Gastrocnemius medialis (tissue), 4 donors: ENCODE results near the gene VSIG10L2. TPM values are rescaled to one million over a fixed set of nuclear protein-coding genes. Genes with fewer than 3 reads are reported as not detected.
A peak's percentile ranks its signal among the peaks of the same experiment; 100 is the strongest.

Experiments used
- ATAC-seq, 2 donors: fragments of 150-250 bp; one replicate each; pipeline ENCODE4 v1.9.1; 2016
- DNase-seq, 2 donors: peaks; one replicate each; pipeline ENCODE4 v3.0.0-alpha.2; 2019
- H3K27ac ChIP-seq, 4 donors: fragments of 200-600 bp; sonication (generic); 1 replicate in 1 of 4; 2 replicates in 3 of 4; pipeline ENCODE4 v1.5.1; 2016 to 2018; ENCODE audit warnings: mild to moderate bottlenecking in 2 of 4, moderate library complexity in 1 of 4
- H3K27me3 ChIP-seq, 3 donors: fragments of 200-600 bp; sonication (generic) in 2 of 3; 1 replicate in 1 of 3; 2 replicates in 2 of 3; pipeline versions ENCODE4 v1.5.1 to v1.6.0; 2016 to 2019; ENCODE audit warnings: mild to moderate bottlenecking in 1 of 3, moderate library complexity in 1 of 3
- H3K36me3 ChIP-seq, 2 donors: fragments of 200-600 bp; sonication (generic) in 1 of 2; one replicate each; pipeline ENCODE4 v1.5.1; 2017 to 2018
- H3K4me1 ChIP-seq, 2 donors: fragments of 200-600 bp; sonication (generic) in 1 of 2; one replicate each; pipeline ENCODE4 v1.5.1; 2016 to 2017; ENCODE audit warnings: mild to moderate bottlenecking in 2 of 2
- H3K4me3 ChIP-seq, 4 donors: fragments of 200-600 bp; sonication (generic) in 3 of 4; 1 replicate in 1 of 4; 2 replicates in 3 of 4; pipeline ENCODE4 v1.5.1; 2016 to 2019; ENCODE audit warnings: mild to moderate bottlenecking in 2 of 4
- H3K9me3 ChIP-seq, 3 donors: fragments of 200-600 bp; sonication (generic) in 2 of 3; 1 replicate in 1 of 3; 2 replicates in 2 of 3; pipeline ENCODE4 v1.5.1; 2016 to 2019
- POLR2A ChIP-seq, 2 donors: fragments of 450-650 bp; IDR thresholded peaks; one replicate each; pipeline ENCODE4 v1.6.1; 2017; ENCODE audit warnings: antibody characterized with exemption in 2 of 2, mild to moderate bottlenecking in 2 of 2, moderate library complexity in 2 of 2
- in situ Hi-C, 4 donors: fragments of 200-750 bp; cut with MboI; loops; one replicate each; pipeline versions ENCODE4 v1.15.0 to v1.8.0; 2017; ENCODE audit warnings: low sequenced_read_pairs in 4 of 4
- intact Hi-C: fragments of 100-400 bp; cut with DNase I; formaldehyde crosslinking; loops from one replicate; pipeline ENCODE4 v1.15.1; 2023; ENCODE audit warnings: low total_unique reads
- total RNA-seq, 4 donors: library from RNA; depleted of rRNA; stranded (reverse); fragments of >200 nt; gene quantifications; one replicate each; pipeline versions ENCODE4 v1.1.0 to v1.2.3, GENCODE V29; 2016
- TF ChIP-seq, protein P1 (sequence below), 5 experiments: fragments of 450-650 bp in 3 of 5; fragments of 200-600 bp in 2 of 5; sonication (generic) in 2 of 5; IDR thresholded peaks in 4 of 5; conservative IDR thresholded peaks in 1 of 5; 1 replicate in 4 of 5; 2 replicates in 1 of 5; pipeline ENCODE4 v1.5.1; 2016 to 2019; ENCODE audit warnings: antibody characterized with exemption in 5 of 5, mild to moderate bottlenecking in 3 of 5, moderate library complexity in 3 of 5

The VSIG10L2 gene
- total RNA-seq, 4 donors from 2014 or later, result 0.10 TPM; not detected in 3

DNA sequence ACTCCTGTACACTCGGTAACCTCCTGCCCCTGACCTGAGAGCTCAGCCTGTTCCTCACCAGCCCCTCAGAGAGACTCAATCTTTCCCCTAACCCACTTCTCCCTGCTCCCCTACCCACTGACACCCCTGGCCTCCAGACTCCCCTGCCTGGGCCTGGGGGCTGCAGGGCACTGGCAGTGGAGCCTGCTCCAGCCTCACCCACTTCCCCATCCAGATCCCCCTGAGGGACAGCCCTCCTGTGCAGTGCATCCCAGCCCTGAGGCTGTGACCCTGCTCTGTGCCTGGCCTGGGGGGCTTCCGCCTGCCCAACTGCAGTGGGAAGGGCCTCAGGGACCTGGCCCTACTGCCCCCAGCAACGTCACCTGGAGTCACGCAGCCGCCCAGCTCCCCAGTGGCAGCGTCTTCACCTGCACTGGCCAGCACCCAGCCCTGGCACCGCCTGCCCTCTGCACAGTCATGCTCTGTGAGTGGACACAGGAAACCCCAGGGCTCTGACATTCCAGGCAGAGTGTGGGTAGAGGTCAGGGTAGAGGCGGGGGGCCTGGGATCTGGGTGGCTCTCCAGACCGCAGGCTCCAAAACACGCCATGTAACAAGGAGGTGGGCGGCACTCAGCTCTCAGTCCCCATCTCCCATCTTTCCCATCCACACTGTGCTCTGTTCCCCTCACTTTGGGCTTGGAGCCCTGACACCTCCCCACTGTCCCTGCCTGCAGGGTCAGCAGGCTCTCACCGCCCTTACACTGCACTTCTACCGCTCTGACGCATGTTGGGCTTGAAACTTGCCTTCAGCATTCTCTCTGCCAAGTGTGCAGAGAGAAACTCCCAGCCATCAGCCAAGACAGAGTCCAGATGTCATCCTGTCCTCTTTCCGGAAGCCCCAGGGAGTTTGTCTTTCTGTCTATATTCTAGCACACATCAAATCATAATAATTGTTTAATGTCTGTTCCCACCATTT lies 5.1 kb downstream of the VSIG10L2 start:
- Histone ChIP-seq H3K9me3 (no peaks in the 10 kb centered on the region), H3K27me3 (no peaks in the 10 kb centered on the region), H3K27ac (peak overlapping the region in 2 of 4 donors; percentile 48 to 49), H3K36me3 (no peaks in the 10 kb centered on the region), H3K4me3 (no peak overlapping the region), H3K4me1 (peaks cover 0 to 6% of the 10 kb centered on the region in 2 donors)
- ATAC-seq (peak; percentile 76 to 80), DNase-seq (peak in 1 of 2 donors; percentile 31)
- intact Hi-C loops (no loop called here), in situ Hi-C loops (no loop called here)
- no peak for TF ChIP-seq POLR2A (IDR thresholded peaks at IDR 0.05)
- TF ChIP-seq, protein P1, sequence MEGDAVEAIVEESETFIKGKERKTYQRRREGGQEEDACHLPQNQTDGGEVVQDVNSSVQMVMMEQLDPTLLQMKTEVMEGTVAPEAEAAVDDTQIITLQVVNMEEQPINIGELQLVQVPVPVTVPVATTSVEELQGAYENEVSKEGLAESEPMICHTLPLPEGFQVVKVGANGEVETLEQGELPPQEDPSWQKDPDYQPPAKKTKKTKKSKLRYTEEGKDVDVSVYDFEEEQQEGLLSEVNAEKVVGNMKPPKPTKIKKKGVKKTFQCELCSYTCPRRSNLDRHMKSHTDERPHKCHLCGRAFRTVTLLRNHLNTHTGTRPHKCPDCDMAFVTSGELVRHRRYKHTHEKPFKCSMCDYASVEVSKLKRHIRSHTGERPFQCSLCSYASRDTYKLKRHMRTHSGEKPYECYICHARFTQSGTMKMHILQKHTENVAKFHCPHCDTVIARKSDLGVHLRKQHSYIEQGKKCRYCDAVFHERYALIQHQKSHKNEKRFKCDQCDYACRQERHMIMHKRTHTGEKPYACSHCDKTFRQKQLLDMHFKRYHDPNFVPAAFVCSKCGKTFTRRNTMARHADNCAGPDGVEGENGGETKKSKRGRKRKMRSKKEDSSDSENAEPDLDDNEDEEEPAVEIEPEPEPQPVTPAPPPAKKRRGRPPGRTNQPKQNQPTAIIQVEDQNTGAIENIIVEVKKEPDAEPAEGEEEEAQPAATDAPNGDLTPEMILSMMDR (IDR thresholded peaks at IDR 0.05 in 4 of 5, conservative IDR thresholded peaks at IDR 0.05 in 1 of 5), result no peak

GRCh38 chr11:125951731-125952130 lies 5.9 kb downstream of the VSIG10L2 start:
- intact Hi-C loops, result no loop called here
- H3K4me3 ChIP-seq, result no peak overlapping the region
- ATAC-seq (no peak), DNase-seq (no peak)
- TF ChIP-seq POLR2A (IDR thresholded peaks at IDR 0.05), result no peak
- TF ChIP-seq, protein P1 (IDR thresholded peaks at IDR 0.05 in 4 of 5, conservative IDR thresholded peaks at IDR 0.05 in 1 of 5), result no peak
- no peaks in the 10 kb centered on the region for H3K36me3 ChIP-seq
- no peaks in the 10 kb centered on the region for H3K9me3 ChIP-seq
- in situ Hi-C loops, result no loop called here
- no peaks in the 10 kb centered on the region for H3K27me3 ChIP-seq
- H3K4me1 ChIP-seq, result peaks cover 0 to 6% of the 10 kb centered on the region in 2 donors
- no peak overlapping the region for H3K27ac ChIP-seq

- in situ Hi-C loops (no loop called here), intact Hi-C loops (no loop called here)
- Histone ChIP-seq H3K27ac (no peak overlapping the region), H3K4me3 (no peak overlapping the region), H3K4me1 (peaks cover 0 to 6% of the 10 kb centered on the region in 2 donors), H3K36me3 (no peaks in the 10 kb centered on the region), H3K27me3 (no peaks in the 10 kb centered on the region), H3K9me3 (no peaks in the 10 kb centered on the region)
- DNase-seq (no peak), ATAC-seq (no peak)
- TF ChIP-seq, protein P1 (IDR thresholded peaks at IDR 0.05 in 4 of 5, conservative IDR thresholded peaks at IDR 0.05 in 1 of 5), result no peak
- no peak for TF ChIP-seq POLR2A (IDR thresholded peaks at IDR 0.05)
Measured at GRCh38 chr11:125952559-125952958, 6.7 kb downstream of the VSIG10L2 start.

- peaks cover 0 to 6% of the 10 kb centered on the region in 2 donors for H3K4me1 ChIP-seq
- no peak overlapping the region for H3K27ac ChIP-seq
- in situ Hi-C loops, result no loop called here
- H3K36me3 ChIP-seq, result no peaks in the 10 kb centered on the region
- no peaks in the 10 kb centered on the region for H3K9me3 ChIP-seq
- no peak overlapping the region for H3K4me3 ChIP-seq
- no peaks in the 10 kb centered on the region for H3K27me3 ChIP-seq
- TF ChIP-seq POLR2A (IDR thresholded peaks at IDR 0.05), result no peak
- peak; percentile 76 to 84 for ATAC-seq
- intact Hi-C loops, result no loop called here
- DNase-seq, result peak; percentile 38 to 63
Measured at GRCh38 chr11:125952973-125953372, 7.1 kb downstream of the VSIG10L2 start.

- in situ Hi-C loops, result no loop called here
Measured at GRCh38 chr11:125953401-125953935, 7.6 kb downstream of the VSIG10L2 start.

More at GRCh38 chr11:125953401-125953935, 7.6 kb downstream of the VSIG10L2 start:
- no peak for DNase-seq
- Histone ChIP-seq H3K36me3 (no peaks in the 10 kb centered on the region), H3K27ac (no peak overlapping the region), H3K4me3 (no peak overlapping the region), H3K9me3 (no peaks in the 10 kb centered on the region), H3K4me1 (peaks cover 0 to 6% of the 10 kb centered on the region in 2 donors), H3K27me3 (no peaks in the 10 kb centered on the region)
- no peak for ATAC-seq
- intact Hi-C loops, result no loop called here
- TF ChIP-seq POLR2A (IDR thresholded peaks at IDR 0.05), result no peak
- TF ChIP-seq, protein P1 (IDR thresholded peaks at IDR 0.05 in 4 of 5, conservative IDR thresholded peaks at IDR 0.05 in 1 of 5), result no peak
